Measurements from ENCODE around the gene THRB.

DNA sequence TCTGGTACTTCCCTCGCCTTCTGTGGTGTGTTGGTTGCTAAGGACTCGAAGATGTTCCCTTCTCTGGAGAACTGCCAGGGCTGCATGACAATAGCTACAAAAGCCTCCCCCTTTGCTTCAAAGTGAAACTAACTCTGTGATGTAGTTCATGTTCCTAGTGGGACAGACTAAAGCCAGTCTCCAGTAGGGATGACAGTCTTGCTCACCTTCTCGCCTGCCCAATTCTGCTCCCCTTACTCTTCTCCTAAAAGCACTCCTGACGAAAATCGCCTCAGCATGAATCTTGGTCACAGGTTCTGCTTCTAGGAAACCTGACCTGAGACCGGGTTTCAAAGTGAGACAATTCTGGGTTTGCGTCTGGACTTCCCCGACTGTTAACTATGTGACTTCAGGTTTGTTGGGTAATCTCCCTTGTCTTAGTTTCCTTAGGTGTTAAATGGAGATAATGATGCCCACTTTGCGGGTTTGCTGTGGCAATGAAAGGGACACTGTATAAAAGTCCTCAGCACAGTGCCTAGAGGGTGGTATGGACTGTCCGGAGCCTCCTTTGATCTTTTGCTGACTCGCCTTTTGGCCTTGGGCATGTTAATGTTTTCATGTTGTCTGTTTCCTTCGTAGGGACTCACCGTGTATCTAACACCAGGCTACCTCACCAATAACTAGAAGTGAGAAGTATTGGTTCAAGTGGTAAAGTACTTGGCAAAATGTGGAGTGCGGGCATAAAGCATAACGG lies 24.9 kb upstream of the THRB start:
- TF ChIP-seq, protein P1, sequence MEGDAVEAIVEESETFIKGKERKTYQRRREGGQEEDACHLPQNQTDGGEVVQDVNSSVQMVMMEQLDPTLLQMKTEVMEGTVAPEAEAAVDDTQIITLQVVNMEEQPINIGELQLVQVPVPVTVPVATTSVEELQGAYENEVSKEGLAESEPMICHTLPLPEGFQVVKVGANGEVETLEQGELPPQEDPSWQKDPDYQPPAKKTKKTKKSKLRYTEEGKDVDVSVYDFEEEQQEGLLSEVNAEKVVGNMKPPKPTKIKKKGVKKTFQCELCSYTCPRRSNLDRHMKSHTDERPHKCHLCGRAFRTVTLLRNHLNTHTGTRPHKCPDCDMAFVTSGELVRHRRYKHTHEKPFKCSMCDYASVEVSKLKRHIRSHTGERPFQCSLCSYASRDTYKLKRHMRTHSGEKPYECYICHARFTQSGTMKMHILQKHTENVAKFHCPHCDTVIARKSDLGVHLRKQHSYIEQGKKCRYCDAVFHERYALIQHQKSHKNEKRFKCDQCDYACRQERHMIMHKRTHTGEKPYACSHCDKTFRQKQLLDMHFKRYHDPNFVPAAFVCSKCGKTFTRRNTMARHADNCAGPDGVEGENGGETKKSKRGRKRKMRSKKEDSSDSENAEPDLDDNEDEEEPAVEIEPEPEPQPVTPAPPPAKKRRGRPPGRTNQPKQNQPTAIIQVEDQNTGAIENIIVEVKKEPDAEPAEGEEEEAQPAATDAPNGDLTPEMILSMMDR (IDR thresholded peaks at IDR 0.05): no peak
- TF ChIP-seq POLR2A (IDR thresholded peaks at IDR 0.05): no peak
